ENCODE data around the gene PDCD1. TPM values are rescaled to one million over a fixed set of nuclear protein-coding genes. Genes with fewer than 3 reads are reported as not detected.

Gene PDCD1
- polyA plus RNA-seq, 1 donor (not counting 4 experiments of a cell fraction or from before 2014, with no cell fraction given): not detected

GRCh38 chr2:241814393-241814642, 44.4 kb downstream of the PDCD1 start:
- no peak overlapping the region for H3K27ac ChIP-seq (ENCODE audit: control insufficient read depth, insufficient read depth, low read length)
- FAIRE-seq (no peak), DNase-seq (ENCODE audit: low read depth, low spot score) (no peak)
- H3K9me1 ChIP-seq (ENCODE audit: control insufficient read depth, extremely low read depth, insufficient read depth, low read length): no peaks in the 10 kb centered on the region
- H3K27me3 ChIP-seq (ENCODE audit: control insufficient read depth, extremely low read depth, insufficient read depth, low read length): peaks cover 12% of the 10 kb centered on the region
- H3K4me3 ChIP-seq (ENCODE audit: control insufficient read depth in 2 of 3, extremely low read depth in 1 of 3, insufficient read depth in 2 of 3, low read depth in 1 of 3, low read length in 3 of 3): no peak overlapping the region
- H3K36me3 ChIP-seq (ENCODE audit: control insufficient read depth in 2 of 2, extremely low read depth in 1 of 2, insufficient read depth in 2 of 2, low read length in 2 of 2): no peaks in the 10 kb centered on the region
- H3K9ac ChIP-seq (ENCODE audit: control insufficient read depth, extremely low read depth, insufficient read depth, low read length): no peak overlapping the region
- H3K9me3 ChIP-seq (ENCODE audit: control insufficient read depth, low read depth, low read length): no peaks in the 10 kb centered on the region
- dilution Hi-C loops (cut with MboI; ENCODE audit: extremely low pct_ligation_motif_present, low sequenced_read_pairs): no loop called here
- H3K79me2 ChIP-seq (ENCODE audit: control insufficient read depth, insufficient read depth, low read length): no peaks in the 10 kb centered on the region
- no peak for TF ChIP-seq EZH2 (IDR thresholded peaks at IDR 0.05; ENCODE audit: low read length)
- TF ChIP-seq, protein P1, sequence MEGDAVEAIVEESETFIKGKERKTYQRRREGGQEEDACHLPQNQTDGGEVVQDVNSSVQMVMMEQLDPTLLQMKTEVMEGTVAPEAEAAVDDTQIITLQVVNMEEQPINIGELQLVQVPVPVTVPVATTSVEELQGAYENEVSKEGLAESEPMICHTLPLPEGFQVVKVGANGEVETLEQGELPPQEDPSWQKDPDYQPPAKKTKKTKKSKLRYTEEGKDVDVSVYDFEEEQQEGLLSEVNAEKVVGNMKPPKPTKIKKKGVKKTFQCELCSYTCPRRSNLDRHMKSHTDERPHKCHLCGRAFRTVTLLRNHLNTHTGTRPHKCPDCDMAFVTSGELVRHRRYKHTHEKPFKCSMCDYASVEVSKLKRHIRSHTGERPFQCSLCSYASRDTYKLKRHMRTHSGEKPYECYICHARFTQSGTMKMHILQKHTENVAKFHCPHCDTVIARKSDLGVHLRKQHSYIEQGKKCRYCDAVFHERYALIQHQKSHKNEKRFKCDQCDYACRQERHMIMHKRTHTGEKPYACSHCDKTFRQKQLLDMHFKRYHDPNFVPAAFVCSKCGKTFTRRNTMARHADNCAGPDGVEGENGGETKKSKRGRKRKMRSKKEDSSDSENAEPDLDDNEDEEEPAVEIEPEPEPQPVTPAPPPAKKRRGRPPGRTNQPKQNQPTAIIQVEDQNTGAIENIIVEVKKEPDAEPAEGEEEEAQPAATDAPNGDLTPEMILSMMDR (optimal IDR thresholded peaks at IDR 0.05 in 1 of 3, IDR thresholded peaks at IDR 0.05 in 1 of 3, conservative IDR thresholded peaks at IDR 0.05 in 1 of 3; ENCODE audit: extremely low read depth in 1 of 3, insufficient read depth in 2 of 3, low read length in 3 of 3): no peak
- no peaks in the 10 kb centered on the region for H3K4me1 ChIP-seq (ENCODE audit: control insufficient read depth, extremely low read depth, insufficient read depth, low read length)
- H3K4me2 ChIP-seq (ENCODE audit: control insufficient read depth, extremely low read depth, insufficient read depth, low read depth, low read length): no peak overlapping the region
- no peaks in the 10 kb centered on the region for H4K20me1 ChIP-seq (ENCODE audit: control insufficient read depth, extremely low read depth, insufficient read depth, low read length)
- no peak overlapping the region for H2AFZ ChIP-seq (ENCODE audit: control insufficient read depth, low read length)

DNA sequence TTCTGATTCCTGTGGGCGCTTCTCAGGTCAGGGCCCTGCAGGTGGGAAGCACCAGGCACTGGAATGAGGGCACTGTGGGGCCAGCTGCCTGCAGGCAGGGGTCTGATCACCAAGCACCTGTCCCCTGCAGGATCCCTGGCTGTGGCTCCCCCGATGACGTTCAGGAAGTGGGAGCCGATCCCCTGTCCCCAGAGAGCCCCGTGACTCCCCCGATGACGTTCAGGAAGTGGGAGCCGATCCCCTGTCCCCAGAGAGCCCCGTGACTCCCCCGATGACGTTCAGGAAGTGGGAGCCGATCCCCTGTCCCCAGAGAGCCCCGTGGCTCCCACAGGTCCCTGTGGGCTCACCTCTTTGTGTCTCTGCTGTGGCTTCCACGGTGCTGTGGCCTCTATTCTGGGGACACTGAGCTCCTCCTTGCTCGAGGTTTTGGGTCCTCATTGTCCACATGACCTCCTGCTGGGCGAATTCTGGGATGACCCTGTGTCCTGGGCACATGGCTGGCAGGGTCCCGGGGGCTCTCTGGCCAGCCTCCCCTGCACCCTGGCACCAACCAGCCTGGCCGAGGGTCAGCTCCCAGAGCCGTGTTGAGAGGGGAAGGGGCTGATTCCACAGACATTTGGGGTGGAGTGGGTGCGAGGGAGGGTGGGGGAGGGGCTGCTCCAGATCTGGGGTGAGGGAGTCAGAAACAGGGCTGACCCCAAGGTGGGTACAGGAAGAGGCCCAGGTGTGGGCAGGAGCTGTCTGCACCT, 44.9 kb downstream of the PDCD1 start:
- H3K36me3 ChIP-seq (ENCODE audit: control insufficient read depth in 2 of 2, extremely low read depth in 1 of 2, insufficient read depth in 2 of 2, low read length in 2 of 2): no peaks in the 10 kb centered on the region
- H3K79me2 ChIP-seq (ENCODE audit: control insufficient read depth, insufficient read depth, low read length): no peaks in the 10 kb centered on the region
- dilution Hi-C loops (cut with MboI; ENCODE audit: extremely low pct_ligation_motif_present, low sequenced_read_pairs): no loop called here
- no peak overlapping the region for H3K4me2 ChIP-seq (ENCODE audit: control insufficient read depth, extremely low read depth, insufficient read depth, low read depth, low read length)
- no peak overlapping the region for H3K4me3 ChIP-seq (ENCODE audit: control insufficient read depth in 2 of 3, extremely low read depth in 1 of 3, insufficient read depth in 2 of 3, low read depth in 1 of 3, low read length in 3 of 3)
- H3K9me3 ChIP-seq (ENCODE audit: control insufficient read depth, low read depth, low read length): no peaks in the 10 kb centered on the region
- H3K27ac ChIP-seq (ENCODE audit: control insufficient read depth, insufficient read depth, low read length): no peak overlapping the region
- FAIRE-seq (no peak), DNase-seq (ENCODE audit: low read depth, low spot score) (no peak)
- TF ChIP-seq, protein P1 (optimal IDR thresholded peaks at IDR 0.05 in 1 of 3, IDR thresholded peaks at IDR 0.05 in 1 of 3, conservative IDR thresholded peaks at IDR 0.05 in 1 of 3; ENCODE audit: extremely low read depth in 1 of 3, insufficient read depth in 2 of 3, low read length in 3 of 3): no peak
- no peak for TF ChIP-seq EZH2 (IDR thresholded peaks at IDR 0.05; ENCODE audit: low read length)
- no peak overlapping the region for H2AFZ ChIP-seq (ENCODE audit: control insufficient read depth, low read length)
- no peaks in the 10 kb centered on the region for H3K9me1 ChIP-seq (ENCODE audit: control insufficient read depth, extremely low read depth, insufficient read depth, low read length)
- H3K27me3 ChIP-seq (ENCODE audit: control insufficient read depth, extremely low read depth, insufficient read depth, low read length): peaks cover 12% of the 10 kb centered on the region
- no peak overlapping the region for H3K9ac ChIP-seq (ENCODE audit: control insufficient read depth, extremely low read depth, insufficient read depth, low read length)
- no peaks in the 10 kb centered on the region for H3K4me1 ChIP-seq (ENCODE audit: control insufficient read depth, extremely low read depth, insufficient read depth, low read length)
- no peaks in the 10 kb centered on the region for H4K20me1 ChIP-seq (ENCODE audit: control insufficient read depth, extremely low read depth, insufficient read depth, low read length)

Data from keratinocyte (primary cell).